Measurements from ENCODE around the gene EARS2.
"Not testable (repeated sequence)": the region's sequence is repeated elsewhere in the genome, so short reads cannot be mapped to it uniquely, and the experiment has no call there.

Gene EARS2

GRCh38 chr16:23556881-23557778, at the start of gene EARS2, which contains the start of gene UBFD1:
TSS of gene EARS2 (minus strand) at chr16:23557350. CDS start at chr16:23557343, 7 bp downstream.
TSS of gene UBFD1 (plus strand) at chr16:23557727. CDS start at chr16:23557743, 16 bp downstream.
- peak; percentile 84 for DNase-seq

GRCh38 chr16:23597003-23597756, 40.0 kb upstream of the EARS2 start:
- no peak for DNase-seq

GRCh38 chr16:23595951-23596720, 39.0 kb upstream of the EARS2 start, which contains the start of gene NDUFAB1:
TSS of gene NDUFAB1 (minus strand) at chr16:23596316. CDS start at chr16:23596290, 26 bp downstream.
- DNase-seq: peak; percentile 27

GRCh38 chr16:23595246-23595950, 38.2 kb upstream of the EARS2 start:
- DNase-seq: no peak

GRCh38 chr16:23594186-23594585, 37.0 kb upstream of the EARS2 start:
- no peak for DNase-seq

GRCh38 chr16:23590181-23590580, 33.0 kb upstream of the EARS2 start:
- no peak for DNase-seq

- DNase-seq: no peak
Observed at GRCh38 chr16:23587726-23588125, 30.6 kb upstream of the EARS2 start.

- DNase-seq: no peak
Observed at GRCh38 chr16:23584186-23585076, 27.3 kb upstream of the EARS2 start.

GRCh38 chr16:23583271-23583670, 26.1 kb upstream of the EARS2 start:
- DNase-seq: not testable (repeated sequence)

GRCh38 chr16:23581764-23582163, 24.6 kb upstream of the EARS2 start:
- no peak for DNase-seq

GRCh38 chr16:23580391-23580790, 23.2 kb upstream of the EARS2 start:
- DNase-seq: no peak

GRCh38 chr16:23579371-23579770, 22.2 kb upstream of the EARS2 start:
- DNase-seq: no peak

- no peak for DNase-seq
Observed at GRCh38 chr16:23578101-23578830, 21.1 kb upstream of the EARS2 start.

- DNase-seq: no peak
Observed at GRCh38 chr16:23577493-23577892, 20.3 kb upstream of the EARS2 start.

- DNase-seq: no peak
Observed at GRCh38 chr16:23575834-23576233, 18.7 kb upstream of the EARS2 start.

GRCh38 chr16:23573817-23574216, 16.7 kb upstream of the EARS2 start:
- DNase-seq: no peak

GRCh38 chr16:23572394-23572793, 15.2 kb upstream of the EARS2 start:
- DNase-seq: no peak

- DNase-seq: no peak
Observed at GRCh38 chr16:23571895-23572294, 14.7 kb upstream of the EARS2 start.

GRCh38 chr16:23570992-23571632, 14.0 kb upstream of the EARS2 start:
- no peak for DNase-seq

GRCh38 chr16:23567602-23568001, 10.5 kb upstream of the EARS2 start:
- no peak for DNase-seq
